HCT116 (cell line): ENCODE measurements around the gene PILRA. TPM values are rescaled to one million over a fixed set of nuclear protein-coding genes. Genes with fewer than 3 reads are reported as not detected.

Experiments
- ATAC-seq: fragments of 200-7000 bp; cut with Tn5 transposase; 2 replicates; pipeline ENCODE4 v1.9.1; 2020; ENCODE audit warnings: mild to moderate bottlenecking, moderate library complexity
- BruUV-seq: library from RNA; stranded (reverse); fragments of 400-500 nt; replicated peaks from 2 replicates; lab custom pipeline; 2021; lab: Mats Ljungman, UMichigan
- CTCF ChIA-PET: fragments of 300-600 bp; sonication (Branson Sonifier 250); formaldehyde crosslinking; loops from one replicate; lab custom pipeline; 2021; ENCODE audit warnings: antibody characterized with exemption; lab: Charles Lee
- POLR2A ChIA-PET: fragments of 300-600, 350-600 bp; sonication (Branson Sonifier 250); formaldehyde crosslinking; loops from one replicate; lab custom pipeline; 2021; ENCODE audit warnings: antibody characterized with exemption; lab: Charles Lee
- RAD21 ChIA-PET, 2 experiments: fragments of 300-600 bp; sonication (Branson Sonifier 250); formaldehyde crosslinking; loops; one replicate each; lab custom pipeline; 2023; ENCODE audit warnings: low total read pairs in 2 of 2; ENCODE audit not compliant: uncharacterized antibody in 2 of 2, unreplicated experiment in 2 of 2, low non-redundant PET in 1 of 2; lab: Charles Lee
- DNase-seq: peaks from one replicate; pipeline ENCODE4 v3.0.0-alpha.2; 2010; ENCODE audit warnings: low read depth, low spot score
- H2AFZ ChIP-seq: fragments of 200-600 bp; shearing (Covaris generic), sonication (generic); 2 replicates; pipeline ENCODE4 v1.6.1; 2017; ENCODE audit warnings: low read depth, mixed run types, mixed read lengths, antibody characterized with exemption, low read length; ENCODE audit not compliant: poor library complexity, severe bottlenecking
- H3K27ac ChIP-seq: 2 replicates; pipeline ENCODE4 v1.5.1; 2012; ENCODE audit warnings: low read depth, low read length
- H3K27me3 ChIP-seq: fragments of 200-600 bp; sonication (generic); 2 replicates; pipeline ENCODE4 v1.6.1; 2016; ENCODE audit warnings: mixed run types, low read length, mixed read lengths; ENCODE audit not compliant: insufficient read depth
- H3K36me3 ChIP-seq, 2 experiments: fragments of 200-500 bp in 1 of 2; fragments of 200-600 bp in 1 of 2; sonication (Bioruptor generic) in 1 of 2; sonication (generic) in 1 of 2; 2 replicates each; pipeline versions ENCODE4 v1.5.1 to v1.6.1; 2014 to 2016; ENCODE audit warnings: low read length in 2 of 2, inconsistent platforms in 1 of 2, mixed read lengths in 1 of 2, mixed run types in 1 of 2; ENCODE audit not compliant: insufficient read depth in 2 of 2, control insufficient read depth in 1 of 2
- H3K4me1 ChIP-seq, 2 experiments: fragments of 200-600 bp in 1 of 2; sonication (generic) in 1 of 2; 2 replicates each; pipeline versions ENCODE4 v1.5.1 to v1.6.1; 2012 to 2017; ENCODE audit warnings: low read length in 2 of 2, inconsistent platforms in 1 of 2, mild to moderate bottlenecking in 1 of 2, mixed read lengths in 1 of 2, mixed run types in 1 of 2, moderate library complexity in 1 of 2; ENCODE audit not compliant: insufficient read depth in 2 of 2, control insufficient read depth in 1 of 2
- H3K4me2 ChIP-seq: fragments of 200-600 bp; sonication (generic); 2 replicates; pipeline ENCODE4 v1.6.1; 2017; ENCODE audit warnings: mixed run types, low read length, mixed read lengths
- H3K4me3 ChIP-seq, 2 experiments: fragments of 200-600 bp in 1 of 2; sonication (generic) in 1 of 2; replicated peaks in 1 of 2; 2 replicates each; pipeline ENCODE4 v1.5.1; 2011 to 2016; ENCODE audit warnings: low read length in 2 of 2, control low read depth in 1 of 2, low read depth in 1 of 2, mild to moderate bottlenecking in 1 of 2, mixed read lengths in 1 of 2, mixed run types in 1 of 2
- H3K79me2 ChIP-seq: fragments of 200-600 bp; sonication (generic); 2 replicates; pipeline ENCODE4 v1.6.1; 2017; ENCODE audit warnings: mild to moderate bottlenecking, mixed run types, low read length, moderate library complexity, mixed read lengths; ENCODE audit not compliant: insufficient read depth
- H3K9ac ChIP-seq: fragments of 200-600 bp; sonication (generic); 2 replicates; pipeline ENCODE4 v1.6.1; 2016; ENCODE audit warnings: low read length, mixed read lengths
- H3K9me2 ChIP-seq: fragments of 200-600 bp; sonication (generic), shearing (Covaris generic); 2 replicates; pipeline ENCODE4 v1.6.1; 2017; ENCODE audit warnings: mixed run types, mild to moderate bottlenecking, moderate library complexity; ENCODE audit not compliant: insufficient read depth
- H3K9me3 ChIP-seq, 2 experiments: fragments of 200-500 bp in 1 of 2; fragments of 200-600 bp in 1 of 2; sonication (Bioruptor generic) in 1 of 2; sonication (generic) in 1 of 2; 2 replicates each; pipeline ENCODE4 v1.6.1; 2014 to 2017; ENCODE audit warnings: low read length in 2 of 2, mixed read lengths in 2 of 2, inconsistent platforms in 1 of 2, low read depth in 1 of 2, mild to moderate bottlenecking in 1 of 2, mixed run types in 1 of 2, moderate library complexity in 1 of 2; ENCODE audit not compliant: control insufficient read depth in 1 of 2, insufficient read depth in 1 of 2
- H4K20me1 ChIP-seq: fragments of 200-600 bp; sonication (generic), shearing (Covaris generic); 2 replicates; pipeline ENCODE4 v1.6.1; 2017; ENCODE audit warnings: mixed run types, mild to moderate bottlenecking, moderate library complexity; ENCODE audit not compliant: insufficient read depth
- CEBPB ChIP-seq: IDR thresholded peaks from 2 replicates; pipeline ENCODE4 v1.6.1; 2012; ENCODE audit warnings: low read depth
- EGR1 ChIP-seq: IDR thresholded peaks from 2 replicates; pipeline ENCODE4 v1.6.1; 2012; ENCODE audit warnings: low read depth
- EZH2 ChIP-seq: fragments of 200-600 bp; sonication (generic); IDR thresholded peaks from 2 replicates; pipeline ENCODE4 v1.6.1; 2017; ENCODE audit warnings: antibody characterized with exemption, mixed run types
- POLR2AphosphoS5 ChIP-seq: IDR thresholded peaks from 2 replicates; pipeline ENCODE4 v1.6.1; 2011; ENCODE audit warnings: mild to moderate bottlenecking, low read depth, low read length, moderate library complexity
- RAD21 ChIP-seq: IDR thresholded peaks from 2 replicates; pipeline ENCODE4 v1.6.1; 2012; ENCODE audit warnings: low read depth, mild to moderate bottlenecking
- TCF7L2 ChIP-seq: IDR thresholded peaks from 2 replicates; pipeline ENCODE4 v1.7.0; 2011; ENCODE audit warnings: borderline replicate concordance, inconsistent platforms; ENCODE audit not compliant: insufficient read depth, insufficient read length; ENCODE audit errors: extremely low read depth
- ZFX ChIP-seq: fragments of 450-650 bp; IDR thresholded peaks from 2 replicates; pipeline ENCODE4 v1.6.1; 2017
- intact Hi-C: fragments of 100-400 bp; cut with micrococcal nuclease; formaldehyde crosslinking; loops from 2 replicates; pipeline ENCODE4 v1.10.0; 2022
- total RNA-seq: library from RNA; stranded (reverse); gene quantifications from one replicate; pipeline ENCODE4 v1.2.1, GENCODE V29; 2021; ENCODE audit not compliant: unreplicated experiment
- TF ChIP-seq, protein P1 (sequence below): IDR thresholded peaks from 2 replicates; pipeline ENCODE4 v1.6.1; 2011; ENCODE audit warnings: mild to moderate bottlenecking, low read length, moderate library complexity; ENCODE audit not compliant: insufficient replicate concordance; ENCODE audit errors: extremely low read depth

The PILRA gene
- total RNA-seq, 1 experiment from 2014 or later = 1.8 TPM

DNA sequence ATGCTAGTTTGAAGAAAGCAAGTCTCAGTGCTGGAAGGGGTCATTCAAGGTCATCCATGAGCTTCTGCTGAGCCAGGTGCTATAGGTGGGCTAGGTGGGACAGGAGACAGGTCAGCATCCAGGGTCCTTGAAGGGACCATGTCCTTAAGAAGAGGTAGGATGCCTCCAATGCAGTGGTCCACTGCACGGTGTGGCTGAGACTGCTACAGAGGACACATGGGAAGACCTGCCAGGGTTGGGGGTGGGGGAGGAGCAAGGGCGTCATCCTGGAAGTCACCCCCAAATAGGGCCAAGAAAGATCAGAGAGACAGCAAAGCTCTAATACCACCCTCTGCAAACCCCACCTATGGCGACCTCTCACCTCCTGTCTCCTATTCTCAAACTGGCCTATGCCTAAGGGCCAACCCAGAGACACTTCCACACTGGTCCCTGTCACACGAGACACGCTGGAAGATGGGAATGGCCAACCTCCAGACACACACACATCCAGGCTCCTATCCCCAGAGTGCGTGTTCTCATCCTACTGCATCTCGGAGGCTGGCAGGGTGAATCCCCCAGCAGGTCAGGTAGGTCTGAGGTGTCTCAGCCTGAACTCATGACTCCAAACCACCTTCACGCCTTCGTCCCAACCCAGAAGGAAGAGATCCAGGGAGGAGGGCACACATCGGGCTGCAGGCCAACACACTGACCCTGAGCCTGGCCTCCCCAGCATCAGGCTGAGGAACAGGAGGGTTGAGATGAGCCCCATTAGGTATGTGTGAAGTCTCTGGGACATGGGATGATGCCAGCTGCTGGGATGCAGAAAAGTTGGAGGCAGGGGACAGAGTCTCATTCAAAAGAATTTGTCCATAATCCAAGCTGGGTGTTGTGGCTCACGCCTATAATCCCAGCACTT is 68.6 kb downstream of the PILRA start:
- intact Hi-C loops = no loop called here
- ATAC-seq = no peak
- DNase-seq = no peak
- no peaks in the 10 kb centered on the region for H3K79me2 ChIP-seq
- BruUV-seq = no TSS peak
- no peaks in the 10 kb centered on the region for H3K27me3 ChIP-seq
- H3K9me2 ChIP-seq = no peaks in the 10 kb centered on the region
- no peak overlapping the region for H3K27ac ChIP-seq
- H3K4me2 ChIP-seq = no peak overlapping the region
- no peak overlapping the region for H2AFZ ChIP-seq
- no peak overlapping the region for H3K4me3 ChIP-seq
- H3K9me3 ChIP-seq = no peaks in the 10 kb centered on the region
- ChIA-PET RAD21 (no interaction called here), POLR2A (no interaction called here), CTCF (interaction anchor here (0.6 kb wide), 1 partner anchor 8 kb away, joined by 4 read pairs; no protein-coding TSS in a partner anchor)
- peaks cover 2 to 17% of the 10 kb centered on the region in 2 experiments; a peak in 3 of 4 replicates for H3K4me1 ChIP-seq
- no peaks in the 10 kb centered on the region for H3K36me3 ChIP-seq
- H3K9ac ChIP-seq = no peak overlapping the region
- no peaks in the 10 kb centered on the region for H4K20me1 ChIP-seq
- no peak for TF ChIP-seq CEBPB
- TF ChIP-seq, all 23 proteins: peak for 0

DNA sequence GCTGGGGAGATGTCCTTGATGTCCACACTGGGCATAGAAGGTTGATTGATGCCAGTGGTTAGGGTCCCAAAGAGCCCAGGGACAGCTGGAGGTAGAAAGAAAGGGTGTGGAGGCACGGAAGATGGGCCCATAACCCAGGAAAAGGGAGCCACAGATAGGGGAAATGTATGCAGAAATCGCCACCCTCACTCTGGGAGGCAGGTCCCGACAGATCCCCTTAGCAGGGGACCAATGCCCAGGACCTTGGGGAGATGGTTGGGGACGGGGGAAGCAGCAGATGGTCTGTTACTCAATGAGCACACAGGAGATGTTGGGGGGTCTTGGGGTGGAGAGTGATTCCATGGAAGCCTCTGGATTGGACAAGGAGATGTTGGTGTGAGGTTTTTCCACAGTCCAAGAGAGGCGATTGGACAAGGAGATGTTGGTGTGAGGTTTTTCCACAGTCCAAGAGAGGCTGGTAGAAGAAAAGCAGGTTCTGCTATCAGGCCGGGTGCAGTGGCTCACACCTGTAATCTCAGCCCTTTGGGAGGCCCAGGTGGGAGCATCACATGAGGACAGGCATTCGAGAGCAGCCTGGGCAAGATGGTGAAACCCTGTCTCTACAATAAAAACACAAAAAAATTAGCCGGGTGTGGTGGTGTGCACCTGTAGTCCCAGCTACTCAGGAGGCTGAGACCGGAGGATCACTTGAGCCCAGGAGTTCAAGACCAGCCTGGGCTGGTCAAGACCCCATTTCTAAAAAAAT is 70.0 kb downstream of the PILRA start:
- Histone ChIP-seq H3K9me3 (no peaks in the 10 kb centered on the region), H3K4me3 (no peak overlapping the region), H3K9ac (no peak overlapping the region), H3K4me1 (peaks cover 0 to 11% of the 10 kb centered on the region in 2 experiments; a peak in 2 of 4 replicates), H3K79me2 (no peaks in the 10 kb centered on the region), H3K4me2 (no peak overlapping the region), H4K20me1 (no peaks in the 10 kb centered on the region), H3K36me3 (no peaks in the 10 kb centered on the region), H3K27me3 (no peaks in the 10 kb centered on the region), H2AFZ (no peak overlapping the region), H3K27ac (no peak overlapping the region), H3K9me2 (no peaks in the 10 kb centered on the region)
- ATAC-seq (no peak), DNase-seq (no peak)
- RAD21 ChIA-PET = no interaction called here
- POLR2A ChIA-PET = no interaction called here
- intact Hi-C loops = no loop called here
- CTCF ChIA-PET = no interaction called here
- TF ChIP-seq RAD21 = no peak
- no peak for TF ChIP-seq EGR1
- TF ChIP-seq, protein P1, sequence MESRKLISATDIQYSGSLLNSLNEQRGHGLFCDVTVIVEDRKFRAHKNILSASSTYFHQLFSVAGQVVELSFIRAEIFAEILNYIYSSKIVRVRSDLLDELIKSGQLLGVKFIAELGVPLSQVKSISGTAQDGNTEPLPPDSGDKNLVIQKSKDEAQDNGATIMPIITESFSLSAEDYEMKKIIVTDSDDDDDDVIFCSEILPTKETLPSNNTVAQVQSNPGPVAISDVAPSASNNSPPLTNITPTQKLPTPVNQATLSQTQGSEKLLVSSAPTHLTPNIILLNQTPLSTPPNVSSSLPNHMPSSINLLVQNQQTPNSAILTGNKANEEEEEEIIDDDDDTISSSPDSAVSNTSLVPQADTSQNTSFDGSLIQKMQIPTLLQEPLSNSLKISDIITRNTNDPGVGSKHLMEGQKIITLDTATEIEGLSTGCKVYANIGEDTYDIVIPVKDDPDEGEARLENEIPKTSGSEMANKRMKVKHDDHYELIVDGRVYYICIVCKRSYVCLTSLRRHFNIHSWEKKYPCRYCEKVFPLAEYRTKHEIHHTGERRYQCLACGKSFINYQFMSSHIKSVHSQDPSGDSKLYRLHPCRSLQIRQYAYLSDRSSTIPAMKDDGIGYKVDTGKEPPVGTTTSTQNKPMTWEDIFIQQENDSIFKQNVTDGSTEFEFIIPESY = no peak
- no peak for TF ChIP-seq EZH2
- TF ChIP-seq TCF7L2 = no peak
- TF ChIP-seq ZFX = no peak
- no peak for TF ChIP-seq POLR2AphosphoS5
- BruUV-seq = no TSS peak
